Erythroblast (primary cell): Measurements from ENCODE around the gene TNS1.

Experiments
- GATA1 ChIP-seq: IDR thresholded peaks from 2 replicates; pipeline ENCODE4 v1.6.1; 2011; ENCODE audit warnings: low read depth, mild to moderate bottlenecking, control low read depth, low read length, moderate library complexity
- POLR2A ChIP-seq: IDR thresholded peaks from 2 replicates; pipeline ENCODE4 v1.6.1; 2011; ENCODE audit warnings: mild to moderate bottlenecking, low read length

- TF ChIP-seq POLR2A (no peak), GATA1 (no peak)
These were observed 19.2 kb downstream of the TNS1 start for GRCh38 chr2:217983276-217984233.
